Osteocyte (in vitro differentiated cells): ENCODE results near the gene VWA7. TPM values are rescaled to one million over a fixed set of nuclear protein-coding genes. Genes with fewer than 3 reads are reported as not detected.

Source experiments
- DNase-seq: peaks from one replicate; pipeline ENCODE4 v3.0.0; 2021; ENCODE audit warnings: mixed read lengths; ENCODE audit not compliant: unreplicated experiment; ENCODE audit errors: extremely low spot score
- H3K27ac Mint-ChIP-seq: one replicate; pipeline ENCODE4 v1.8.0; 2021; ENCODE audit warnings: mild to moderate bottlenecking, mixed read lengths; ENCODE audit not compliant: unreplicated experiment
- H3K27me3 Mint-ChIP-seq: one replicate; pipeline ENCODE4 v1.8.0; 2021; ENCODE audit warnings: mixed read lengths; ENCODE audit not compliant: unreplicated experiment
- H3K36me3 Mint-ChIP-seq: one replicate; pipeline ENCODE4 v1.8.0; 2021; ENCODE audit warnings: mixed read lengths; ENCODE audit not compliant: unreplicated experiment
- H3K4me1 Mint-ChIP-seq: one replicate; pipeline ENCODE4 v1.8.0; 2021; ENCODE audit warnings: mixed read lengths; ENCODE audit not compliant: unreplicated experiment
- H3K4me3 Mint-ChIP-seq: one replicate; pipeline ENCODE4 v1.8.0; 2021; ENCODE audit warnings: mild to moderate bottlenecking, moderate library complexity, mixed read lengths; ENCODE audit not compliant: unreplicated experiment
- H3K9me3 Mint-ChIP-seq: one replicate; pipeline ENCODE4 v1.8.0; 2021; ENCODE audit warnings: mixed read lengths; ENCODE audit not compliant: unreplicated experiment
- CTCF ChIP-seq: fragments of 200-600 bp; sonication (generic); IDR thresholded peaks from 2 replicates; pipeline ENCODE4 v1.5.0; 2021; ENCODE audit warnings: antibody characterized with exemption, mild to moderate bottlenecking, moderate library complexity
- total RNA-seq: library from RNA; stranded (reverse); gene quantifications from 2 replicates; pipeline ENCODE4 v1.2.1, GENCODE V29; 2021

Gene VWA7
- total RNA-seq, 1 donor from 2014 or later, result 0.94 TPM

DNA sequence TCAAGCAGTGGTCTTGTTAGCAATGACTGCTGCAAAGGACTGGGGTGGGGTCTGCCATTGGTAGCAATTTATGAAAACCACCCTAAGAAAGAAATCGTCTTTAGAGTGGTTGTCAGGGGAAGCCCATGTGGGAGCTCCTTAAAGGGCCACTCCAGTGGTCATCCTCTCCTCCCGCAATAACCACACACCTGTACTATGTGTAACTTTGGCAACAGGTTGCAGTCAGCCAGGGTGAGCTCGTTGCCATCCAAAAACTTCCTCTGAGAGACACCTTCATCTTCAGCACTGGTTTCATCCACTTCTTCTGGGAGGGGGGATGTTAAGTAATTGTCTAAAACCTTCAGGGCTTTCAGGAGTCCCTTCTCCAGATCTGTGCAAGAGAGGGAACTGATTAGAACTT is 45.1 kb downstream of the VWA7 start:
- no peak for TF ChIP-seq CTCF
- peaks cover 27% of the 10 kb centered on the region for H3K36me3 Mint-ChIP-seq
- H3K9me3 Mint-ChIP-seq, result no peaks in the 10 kb centered on the region
- peak overlapping the region; percentile 1 for H3K27ac Mint-ChIP-seq
- no peak overlapping the region for H3K4me3 Mint-ChIP-seq
- no peaks in the 10 kb centered on the region for H3K27me3 Mint-ChIP-seq
- H3K4me1 Mint-ChIP-seq, result peaks cover 49% of the 10 kb centered on the region
- no peak for DNase-seq

DNA sequence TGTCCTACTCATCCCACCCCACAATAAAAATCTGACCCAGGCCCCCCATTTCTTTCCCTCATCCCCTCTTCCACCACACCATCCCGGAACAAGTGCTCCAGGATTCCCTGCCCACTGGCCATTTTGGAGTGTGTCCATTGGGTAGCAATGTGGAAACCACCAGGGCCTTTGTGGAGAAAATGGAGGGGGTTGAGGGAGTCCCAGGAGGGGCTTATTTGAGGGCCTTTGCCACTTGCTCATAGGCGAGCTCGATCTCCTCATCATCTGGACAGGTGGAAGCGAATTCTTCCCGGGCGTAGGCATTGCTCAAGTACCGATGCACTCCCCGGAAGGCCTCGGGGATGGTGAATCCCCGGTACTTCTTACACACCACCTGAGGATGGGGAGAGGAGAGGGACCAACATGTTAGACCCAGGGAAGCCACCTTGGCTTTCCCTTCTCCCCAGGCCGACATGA is 46.5 kb downstream of the VWA7 start:
- H3K27me3 Mint-ChIP-seq, result no peaks in the 10 kb centered on the region
- H3K36me3 Mint-ChIP-seq, result peaks cover 40% of the 10 kb centered on the region
- peak overlapping the region; percentile 99 for H3K4me3 Mint-ChIP-seq
- H3K9me3 Mint-ChIP-seq, result no peaks in the 10 kb centered on the region
- peak overlapping the region; percentile 95 for H3K27ac Mint-ChIP-seq
- no peak for DNase-seq
- peaks cover 43% of the 10 kb centered on the region for H3K4me1 Mint-ChIP-seq
- TF ChIP-seq CTCF, result no peak

GRCh38 chr6:31729979-31730630 is 47.0 kb downstream of the VWA7 start:
- Mint-ChIP-seq H3K4me3 (peak overlapping the region; percentile 99), H3K4me1 (peaks cover 41% of the 10 kb centered on the region), H3K27ac (peak overlapping the region; percentile 95), H3K36me3 (peaks cover 42% of the 10 kb centered on the region), H3K27me3 (no peaks in the 10 kb centered on the region), H3K9me3 (no peaks in the 10 kb centered on the region)
- no peak for TF ChIP-seq CTCF
- DNase-seq, result peak; percentile 96

GRCh38 chr6:31729515-31729978 is 47.6 kb downstream of the VWA7 start:
- Mint-ChIP-seq H3K4me3 (peak overlapping the region; percentile 99), H3K27ac (peak overlapping the region; percentile 95), H3K4me1 (peaks cover 35% of the 10 kb centered on the region), H3K27me3 (no peaks in the 10 kb centered on the region), H3K36me3 (peaks cover 43% of the 10 kb centered on the region), H3K9me3 (no peaks in the 10 kb centered on the region)
- TF ChIP-seq CTCF, result peak; percentile 74
- peak; percentile 94 for DNase-seq

GRCh38 chr6:31728767-31729514 is 48.2 kb downstream of the VWA7 start, which contains the start of gene DDAH2:
TSS of gene DDAH2 (minus strand) at chr6:31729299. CDS start at chr6:31729161, 138 bp downstream.
- peaks cover 30% of the 10 kb centered on the region for H3K4me1 Mint-ChIP-seq
- no peak for DNase-seq
- H3K4me3 Mint-ChIP-seq, result peak within 1 kb of the TSS; percentile 99
- H3K9me3 Mint-ChIP-seq, result no peaks in the 10 kb centered on the region
- peak within 1 kb of the TSS; percentile 95 for H3K27ac Mint-ChIP-seq
- H3K36me3 Mint-ChIP-seq, result peaks cover 42% of the 10 kb centered on the region
- TF ChIP-seq CTCF, result no peak
- no peaks in the 10 kb centered on the region for H3K27me3 Mint-ChIP-seq
